ENCODE data around the gene DERA.

DNA sequence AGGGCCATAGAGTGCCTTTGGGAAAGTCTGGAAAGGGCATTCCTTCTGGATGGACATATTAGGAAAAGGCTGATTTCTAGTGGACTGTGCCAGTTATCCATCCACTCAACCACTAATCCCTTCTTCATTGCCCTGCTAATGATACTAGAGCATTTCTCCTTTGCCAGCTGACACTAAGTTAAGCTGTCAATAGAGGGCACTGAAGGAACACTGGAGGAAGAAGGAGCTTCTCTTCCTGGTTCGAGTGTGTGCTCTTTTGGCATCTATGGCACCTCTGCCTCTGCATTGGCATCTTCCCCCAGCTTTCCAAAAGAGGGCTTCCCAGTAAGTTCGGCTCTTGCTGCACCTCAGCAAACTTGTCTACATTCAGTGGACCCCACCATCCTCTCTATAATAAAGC lies 165.4 kb downstream of the DERA start:
- peak; percentile 54 for TF ChIP-seq CTCF (IDR thresholded peaks at IDR 0.05)
- no peak for TF ChIP-seq POLR2AphosphoS5 (IDR thresholded peaks at IDR 0.05; ENCODE audit: low read depth, low read length)
- no peak for TF ChIP-seq TCF7L2 (IDR thresholded peaks at IDR 0.05; ENCODE audit: low read depth, low read length)
- no peak for TF ChIP-seq SIN3A (IDR thresholded peaks at IDR 0.05; ENCODE audit: borderline replicate concordance, insufficient read depth, low read depth, low read length)

All from Panc1 (cell line).